CD4-positive, alpha-beta T cell treated with Interleukin-15 for 4 hours (primary cell): ENCODE results near the gene CAPNS1.
"Not testable (repeated sequence)": the region's sequence is repeated elsewhere in the genome, so short reads cannot be mapped to it uniquely, and the experiment has no call there.

Experiments
- DNase-seq: peaks from one replicate; pipeline ENCODE4 v3.0.0-alpha.2; 2020; ENCODE audit warnings: low spot score

Gene CAPNS1

GRCh38 chr19:36114721-36115452 lies 25.0 kb upstream of the CAPNS1 start, which contains the start of gene POLR2I:
POLR2I (minus strand) TSS chr19:36114875; CDS start chr19:36114856, 19 bp downstream.
- DNase-seq = peak; percentile 100

- peak; percentile 92 for DNase-seq
Measured at GRCh38 chr19:36115453-36116343, 24.2 kb upstream of the CAPNS1 start, which contains the start of gene TBCB. TBCB (plus strand) TSS chr19:36115468; CDS start chr19:36115561, 93 bp downstream.

- no peak for DNase-seq
Measured at GRCh38 chr19:36116344-36116637, 23.6 kb upstream of the CAPNS1 start.

GRCh38 chr19:36120092-36120983 lies 19.5 kb upstream of the CAPNS1 start:
- DNase-seq = no peak

- DNase-seq = no peak
Measured at GRCh38 chr19:36120984-36121358, 18.9 kb upstream of the CAPNS1 start.

- no peak for DNase-seq
Measured at GRCh38 chr19:36121486-36122124, 18.3 kb upstream of the CAPNS1 start.

- DNase-seq = no peak
Measured at GRCh38 chr19:36125557-36125956, 14.3 kb upstream of the CAPNS1 start.

GRCh38 chr19:36128392-36128736 lies 11.5 kb upstream of the CAPNS1 start:
- no peak for DNase-seq

- peak; percentile 11 for DNase-seq
Measured at GRCh38 chr19:36131221-36131620, 8.6 kb upstream of the CAPNS1 start.

GRCh38 chr19:36134867-36135266 lies 5.0 kb upstream of the CAPNS1 start:
- not testable (repeated sequence) for DNase-seq

GRCh38 chr19:36136964-36137686 lies 2.7 kb upstream of the CAPNS1 start:
- DNase-seq = peak; percentile 18

GRCh38 chr19:36139120-36139472 lies 770 bp upstream of the CAPNS1 start:
- no peak for DNase-seq

- peak; percentile 10 for DNase-seq
Measured at GRCh38 chr19:36140304-36141038, 605 bp downstream of the CAPNS1 start.

- peak; percentile 93 for DNase-seq
Measured at GRCh38 chr19:36141039-36141927, 1.4 kb downstream of the CAPNS1 start.

- no peak for DNase-seq
Measured at GRCh38 chr19:36142046-36142445, 2.2 kb downstream of the CAPNS1 start.

- no peak for DNase-seq
Measured at GRCh38 chr19:36142496-36142895, 2.6 kb downstream of the CAPNS1 start.

GRCh38 chr19:36144624-36145023 lies 4.8 kb downstream of the CAPNS1 start:
- DNase-seq = no peak

- no peak for DNase-seq
Measured at GRCh38 chr19:36149673-36150406, 10.0 kb downstream of the CAPNS1 start.

GRCh38 chr19:36150586-36150985 lies 10.7 kb downstream of the CAPNS1 start:
- DNase-seq = no peak
